ENCODE results near the gene SEMA4B.

DNA sequence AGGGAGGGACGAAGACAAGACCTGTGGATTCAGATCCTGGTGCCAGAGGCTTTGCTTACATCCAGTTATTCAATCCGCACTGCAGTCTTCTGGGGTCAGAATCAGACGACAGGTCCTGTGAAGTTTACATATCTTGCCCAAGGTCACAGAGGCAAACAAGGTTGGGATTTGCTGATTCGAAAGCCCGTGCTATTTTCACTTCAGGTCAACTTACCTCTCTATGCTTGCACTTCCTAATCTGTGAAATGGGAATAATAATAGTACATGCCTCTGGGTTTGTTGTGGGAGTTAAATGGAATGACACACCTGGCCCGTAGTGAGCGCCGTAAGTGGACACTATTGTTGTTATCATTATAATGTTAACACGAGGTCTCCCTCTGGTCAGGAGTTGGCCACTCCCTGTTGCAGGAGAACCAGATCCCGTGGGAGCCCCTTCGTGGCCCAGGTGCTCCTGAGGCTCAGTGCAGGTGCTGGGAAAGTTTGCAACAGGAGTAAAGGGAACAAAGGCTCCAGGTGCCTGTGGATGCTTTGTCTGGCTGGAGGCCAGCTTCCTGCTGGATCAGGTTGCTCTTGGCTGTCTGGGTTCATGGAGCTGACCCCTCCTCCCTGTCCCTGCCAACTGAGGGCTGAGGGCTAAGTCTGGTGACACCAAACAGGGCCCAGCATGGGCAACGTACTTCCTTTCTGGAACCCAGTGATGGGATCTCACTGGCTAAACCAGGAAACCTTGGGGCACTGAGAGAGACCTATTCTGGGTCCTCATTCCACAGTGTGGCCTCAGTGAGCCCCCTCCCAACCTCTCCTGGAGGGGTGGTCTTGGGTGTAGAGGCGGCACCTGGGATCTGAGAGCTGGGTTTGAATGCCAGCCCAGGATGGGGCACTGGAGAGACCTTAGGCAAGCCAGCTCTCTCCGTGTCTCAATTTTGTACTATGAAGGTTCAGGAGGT is 40.1 kb upstream of the SEMA4B start:
- TF ChIP-seq, protein P1, sequence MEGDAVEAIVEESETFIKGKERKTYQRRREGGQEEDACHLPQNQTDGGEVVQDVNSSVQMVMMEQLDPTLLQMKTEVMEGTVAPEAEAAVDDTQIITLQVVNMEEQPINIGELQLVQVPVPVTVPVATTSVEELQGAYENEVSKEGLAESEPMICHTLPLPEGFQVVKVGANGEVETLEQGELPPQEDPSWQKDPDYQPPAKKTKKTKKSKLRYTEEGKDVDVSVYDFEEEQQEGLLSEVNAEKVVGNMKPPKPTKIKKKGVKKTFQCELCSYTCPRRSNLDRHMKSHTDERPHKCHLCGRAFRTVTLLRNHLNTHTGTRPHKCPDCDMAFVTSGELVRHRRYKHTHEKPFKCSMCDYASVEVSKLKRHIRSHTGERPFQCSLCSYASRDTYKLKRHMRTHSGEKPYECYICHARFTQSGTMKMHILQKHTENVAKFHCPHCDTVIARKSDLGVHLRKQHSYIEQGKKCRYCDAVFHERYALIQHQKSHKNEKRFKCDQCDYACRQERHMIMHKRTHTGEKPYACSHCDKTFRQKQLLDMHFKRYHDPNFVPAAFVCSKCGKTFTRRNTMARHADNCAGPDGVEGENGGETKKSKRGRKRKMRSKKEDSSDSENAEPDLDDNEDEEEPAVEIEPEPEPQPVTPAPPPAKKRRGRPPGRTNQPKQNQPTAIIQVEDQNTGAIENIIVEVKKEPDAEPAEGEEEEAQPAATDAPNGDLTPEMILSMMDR (IDR thresholded peaks at IDR 0.05) = no peak
- TF ChIP-seq POLR2A (IDR thresholded peaks at IDR 0.05) (no peak), POLR2AphosphoS5 (IDR thresholded peaks at IDR 0.05) (no peak), EP300 (IDR thresholded peaks at IDR 0.05) (no peak)
